Endothelial cell of umbilical vein (primary cell): ENCODE results near the gene FNIP2. TPM values are rescaled to one million over a fixed set of nuclear protein-coding genes. Genes with fewer than 3 reads are reported as not detected.

ENCODE experiments used
- BruUV-seq: library from RNA; stranded (reverse); fragments of 400-500 nt; replicated peaks from 2 replicates; lab custom pipeline; 2021; lab: Mats Ljungman, UMichigan
- CTCF ChIA-PET: fragments of 300-600, 350-600 bp; sonication (Branson Sonifier 250); formaldehyde crosslinking; loops from one replicate; lab custom pipeline; 2021; ENCODE audit warnings: antibody characterized with exemption, inconsistent platforms; lab: Charles Lee
- POLR2A ChIA-PET: fragments of 300-600, 350-600 bp; sonication (Branson Sonifier 250); formaldehyde crosslinking; loops from one replicate; lab custom pipeline; 2021; ENCODE audit warnings: antibody characterized with exemption, inconsistent platforms; lab: Charles Lee
- DNase-seq: peaks from one replicate; pipeline ENCODE4 v3.0.0-alpha.2; 2011; ENCODE audit warnings: low read depth, low spot score
- FAIRE-seq: peaks from 2 replicates; lab custom pipeline; 2011; peaks lifted over from hg19 to GRCh38; lab: Jason Lieb, UNC
- H2AFZ ChIP-seq: 2 replicates; pipeline ENCODE4 v1.6.0; 2012; ENCODE audit warnings: low read depth, low read length, control low read depth, inconsistent platforms
- H3K27ac ChIP-seq: 2 replicates; pipeline ENCODE4 v1.5.1; 2011; ENCODE audit warnings: low read depth, mild to moderate bottlenecking, control low read depth, low read length, moderate library complexity; ENCODE audit not compliant: insufficient read depth
- H3K27me3 ChIP-seq, 2 experiments: 2 replicates each; pipeline versions ENCODE4 v1.6.0 to v1.6.1; 2011; ENCODE audit warnings: low read length in 2 of 2, mixed read lengths in 1 of 2; ENCODE audit not compliant: control insufficient read depth in 2 of 2, insufficient read depth in 2 of 2
- H3K36me3 ChIP-seq, 2 experiments: 2 replicates in 1 of 2; 3 replicates in 1 of 2; pipeline ENCODE4 v1.5.1; 2011; ENCODE audit warnings: low read length in 2 of 2, mild to moderate bottlenecking in 1 of 2, moderate library complexity in 1 of 2; ENCODE audit not compliant: control insufficient read depth in 2 of 2, insufficient read depth in 2 of 2; ENCODE audit errors: extremely low read depth in 1 of 2
- H3K4me1 ChIP-seq: 3 replicates; pipeline ENCODE4 v1.5.1; 2011; ENCODE audit warnings: mild to moderate bottlenecking, low read length; ENCODE audit not compliant: control insufficient read depth, insufficient read depth; ENCODE audit errors: extremely low read depth
- H3K4me2 ChIP-seq: 2 replicates; pipeline ENCODE4 v1.6.1; 2011; ENCODE audit warnings: low read length, control low read depth, mixed read lengths; ENCODE audit not compliant: insufficient read depth
- H3K4me3 ChIP-seq, 3 experiments: fragments of 200-600 bp in 1 of 3; sonication (generic), shearing (Covaris generic) in 1 of 3; replicated peaks in 1 of 3; 2 replicates each; pipeline ENCODE4 v1.5.1; 2011 to 2016; ENCODE audit warnings: control low read depth in 3 of 3, low read length in 3 of 3, mild to moderate bottlenecking in 2 of 3, inconsistent platforms in 1 of 3, low read depth in 1 of 3, moderate library complexity in 1 of 3; ENCODE audit not compliant: insufficient read depth in 1 of 3
- H3K79me2 ChIP-seq: 2 replicates; pipeline ENCODE4 v1.6.0; 2012; ENCODE audit warnings: low read length, inconsistent platforms; ENCODE audit not compliant: control insufficient read depth, insufficient read depth
- H3K9ac ChIP-seq: replicated peaks from 2 replicates; pipeline ENCODE3; 2011; ENCODE audit warnings: low read length, control low read depth; ENCODE audit not compliant: insufficient read depth; ENCODE audit errors: extremely low read depth
- H3K9me1 ChIP-seq: replicated peaks from 3 replicates; pipeline ENCODE4 v1.6.0; 2011; ENCODE audit warnings: mild to moderate bottlenecking, low read length; ENCODE audit not compliant: control insufficient read depth, insufficient read depth; ENCODE audit errors: extremely low read depth
- H3K9me3 ChIP-seq: replicated peaks from 2 replicates; pipeline ENCODE4 v1.5.1; 2012; ENCODE audit warnings: low read length, inconsistent platforms; ENCODE audit not compliant: control insufficient read depth, insufficient read depth
- H4K20me1 ChIP-seq: replicated peaks from 2 replicates; pipeline ENCODE3; 2011; ENCODE audit warnings: mild to moderate bottlenecking, low read length; ENCODE audit not compliant: control insufficient read depth, insufficient read depth; ENCODE audit errors: extremely low read depth
- EZH2 ChIP-seq: IDR thresholded peaks from 2 replicates; pipeline ENCODE4 v1.6.1; 2012; ENCODE audit warnings: borderline replicate concordance, low read depth, mild to moderate bottlenecking, moderate library complexity, low read length, inconsistent platforms; ENCODE audit not compliant: severe bottlenecking
- FOS ChIP-seq: IDR thresholded peaks from 2 replicates; pipeline ENCODE4 v1.6.1; 2011; ENCODE audit warnings: mild to moderate bottlenecking, low read length, moderate library complexity, borderline replicate concordance; ENCODE audit not compliant: insufficient read depth
- GATA2 ChIP-seq: IDR thresholded peaks from 2 replicates; pipeline ENCODE4 v1.7.0; 2011; ENCODE audit warnings: low read depth, mild to moderate bottlenecking, moderate library complexity, mixed read lengths, low read length; ENCODE audit not compliant: insufficient read length, insufficient read depth
- JUN ChIP-seq: IDR thresholded peaks from 2 replicates; pipeline ENCODE4 v1.6.1; 2011; ENCODE audit warnings: borderline replicate concordance, low read depth; ENCODE audit not compliant: insufficient read length, insufficient read depth
- MYC ChIP-seq: IDR thresholded peaks from one replicate; pipeline ENCODE4 v1.6.1; 2011; ENCODE audit warnings: mild to moderate bottlenecking, low read depth, low read length
- POLR2A ChIP-seq: IDR thresholded peaks from 2 replicates; pipeline ENCODE4 v1.6.1; 2012; ENCODE audit warnings: low read depth, mild to moderate bottlenecking, control low read depth, low read length
- POLR2AphosphoS5 ChIP-seq: IDR thresholded peaks from 2 replicates; pipeline ENCODE4 v1.6.1; 2012; ENCODE audit warnings: low read depth, mild to moderate bottlenecking, control low read depth, low read length, moderate library complexity; ENCODE audit not compliant: insufficient read depth
- dilution Hi-C: fragments of 300-500 bp; cut with MboI; formaldehyde crosslinking; loops from one replicate; pipeline ENCODE4 v1.15.0; 2019; ENCODE audit warnings: low sequenced_read_pairs; ENCODE audit not compliant: extremely low pct_ligation_motif_present
- intact Hi-C: fragments of 100-400 bp; cut with micrococcal nuclease; formaldehyde crosslinking; loops from one replicate; pipeline ENCODE4 v1.10.0; 2022
- polyA plus RNA-seq, 4 experiments: library from polyadenylated mRNA; depleted of rRNA in 3 of 4; stranded (reverse) in 3 of 4; unstranded in 1 of 4; fragments of >200 nt; gene quantifications; 2 replicates each; pipeline versions ENCODE4 v1.2.1 to v1.2.3, GENCODE V29; 2011 to 2012; ENCODE audit warnings: missing spikeins in 1 of 4
- total RNA-seq: library from RNA; stranded (reverse); gene quantifications from 2 replicates; pipeline ENCODE4 v1.2.3, GENCODE V29; 2021
- TF ChIP-seq, protein P1 (sequence below), 2 donors: IDR thresholded peaks; 1 replicate in 1 of 2; 2 replicates in 1 of 2; pipeline ENCODE4 v1.5.1; 2011; ENCODE audit warnings: low read length in 2 of 2, mild to moderate bottlenecking in 2 of 2, moderate library complexity in 2 of 2, control low read depth in 1 of 2, inconsistent platforms in 1 of 2, low read depth in 1 of 2; ENCODE audit not compliant: insufficient read depth in 1 of 2; ENCODE audit errors: extremely low read depth in 1 of 2
- TF ChIP-seq, protein P2 (sequence below): IDR thresholded peaks from 2 replicates; pipeline ENCODE4 v1.6.1; 2011; ENCODE audit not compliant: insufficient read depth, insufficient read length

FNIP2 gene
- total and polyA plus RNA-seq, 2 donors (not counting 3 experiments of a cell fraction or from before 2014, with no cell fraction given): 4.5 to 14.4 TPM

DNA sequence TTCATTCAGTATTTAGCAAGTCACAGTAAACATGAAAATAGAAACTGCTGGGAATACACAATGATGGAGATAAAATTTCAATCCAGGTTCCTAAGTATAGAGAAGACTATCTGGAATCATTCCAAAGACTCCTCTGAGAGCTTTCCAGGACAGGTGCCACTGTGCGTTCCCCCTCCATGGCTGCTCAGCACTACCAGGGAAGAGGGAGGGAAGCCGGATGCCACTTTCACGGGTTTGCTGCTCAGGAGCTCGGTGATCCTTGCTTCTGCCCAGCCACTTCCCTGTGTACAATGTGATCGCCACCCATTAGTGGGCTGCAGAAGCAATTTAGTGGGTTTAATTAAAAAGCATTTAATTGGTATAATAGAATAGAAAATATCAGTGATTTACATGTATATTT lies 94.5 kb downstream of the FNIP2 start:
- Histone ChIP-seq H3K9ac (no peak overlapping the region), H3K9me1 (no peaks in the 10 kb centered on the region), H3K27ac (no peak overlapping the region), H3K27me3 (no peaks in the 10 kb centered on the region), H2AFZ (no peak overlapping the region), H3K36me3 (peaks cover 0 to 2% of the 10 kb centered on the region in 2 experiments), H4K20me1 (no peaks in the 10 kb centered on the region), H3K79me2 (no peaks in the 10 kb centered on the region), H3K9me3 (no peaks in the 10 kb centered on the region), H3K4me3 (no peak overlapping the region), H3K4me1 (no peaks in the 10 kb centered on the region), H3K4me2 (no peak overlapping the region)
- intact Hi-C loops (no loop called here), dilution Hi-C loops (no loop called here)
- POLR2A ChIA-PET: no interaction called here
- TF ChIP-seq, protein P1, sequence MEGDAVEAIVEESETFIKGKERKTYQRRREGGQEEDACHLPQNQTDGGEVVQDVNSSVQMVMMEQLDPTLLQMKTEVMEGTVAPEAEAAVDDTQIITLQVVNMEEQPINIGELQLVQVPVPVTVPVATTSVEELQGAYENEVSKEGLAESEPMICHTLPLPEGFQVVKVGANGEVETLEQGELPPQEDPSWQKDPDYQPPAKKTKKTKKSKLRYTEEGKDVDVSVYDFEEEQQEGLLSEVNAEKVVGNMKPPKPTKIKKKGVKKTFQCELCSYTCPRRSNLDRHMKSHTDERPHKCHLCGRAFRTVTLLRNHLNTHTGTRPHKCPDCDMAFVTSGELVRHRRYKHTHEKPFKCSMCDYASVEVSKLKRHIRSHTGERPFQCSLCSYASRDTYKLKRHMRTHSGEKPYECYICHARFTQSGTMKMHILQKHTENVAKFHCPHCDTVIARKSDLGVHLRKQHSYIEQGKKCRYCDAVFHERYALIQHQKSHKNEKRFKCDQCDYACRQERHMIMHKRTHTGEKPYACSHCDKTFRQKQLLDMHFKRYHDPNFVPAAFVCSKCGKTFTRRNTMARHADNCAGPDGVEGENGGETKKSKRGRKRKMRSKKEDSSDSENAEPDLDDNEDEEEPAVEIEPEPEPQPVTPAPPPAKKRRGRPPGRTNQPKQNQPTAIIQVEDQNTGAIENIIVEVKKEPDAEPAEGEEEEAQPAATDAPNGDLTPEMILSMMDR (IDR thresholded peaks at IDR 0.05; ENCODE audit: extremely low read depth in 1 of 2, insufficient read depth in 1 of 2, low read depth in 1 of 2, low read length in 2 of 2): no peak
- no peak for TF ChIP-seq JUN
- TF ChIP-seq MYC: no peak
- TF ChIP-seq POLR2AphosphoS5: no peak
- TF ChIP-seq FOS: no peak
- TF ChIP-seq GATA2: no peak
- no peak for TF ChIP-seq POLR2A
- TF ChIP-seq, protein P2, sequence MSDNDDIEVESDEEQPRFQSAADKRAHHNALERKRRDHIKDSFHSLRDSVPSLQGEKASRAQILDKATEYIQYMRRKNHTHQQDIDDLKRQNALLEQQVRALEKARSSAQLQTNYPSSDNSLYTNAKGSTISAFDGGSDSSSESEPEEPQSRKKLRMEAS: no peak
- no peak for TF ChIP-seq EZH2
- no peak for DNase-seq
- CTCF ChIA-PET: interaction anchor here (0.9 kb wide), 1 partner anchor 12 kb away, joined by 3 read pairs; no protein-coding TSS in a partner anchor
- FAIRE-seq: no peak
- no TSS peak for BruUV-seq
